Kasumi-1 (cell line): ENCODE measurements around the gene NSD2.
A peak's percentile ranks its signal among the peaks of the same experiment; 100 is the strongest.

ENCODE experiments used
- DNase-seq, 2 experiments: peaks; one replicate each; lab custom pipeline; 2025; lab: John Stamatoyannopoulos, UW

The NSD2 gene

GRCh38 chr4:1864076-1865008 lies 6.9 kb upstream of the NSD2 start:
- DNase-seq = no peak

- DNase-seq = no peak
Measured at GRCh38 chr4:1866189-1866661, 5.0 kb upstream of the NSD2 start.

GRCh38 chr4:1868293-1868692 lies 2.9 kb upstream of the NSD2 start:
- no peak for DNase-seq

- no peak for DNase-seq
Measured at GRCh38 chr4:1868912-1869311, 2.3 kb upstream of the NSD2 start.

- DNase-seq = no peak
Measured at GRCh38 chr4:1869530-1870327, 1.5 kb upstream of the NSD2 start.

- DNase-seq = peak; percentile 82 to 83
Measured at GRCh38 chr4:1870328-1870577, 940 bp upstream of the NSD2 start.

- no peak for DNase-seq
Measured at GRCh38 chr4:1871471-1872021, 353 bp downstream of the NSD2 start.

GRCh38 chr4:1872870-1873269 lies 1.7 kb downstream of the NSD2 start:
- no peak for DNase-seq

GRCh38 chr4:1873291-1873690 lies 2.1 kb downstream of the NSD2 start:
- DNase-seq = no peak

GRCh38 chr4:1873776-1874175 lies 2.6 kb downstream of the NSD2 start:
- DNase-seq = no peak

GRCh38 chr4:1874201-1874600 lies 3.0 kb downstream of the NSD2 start:
- DNase-seq = no peak

- no peak for DNase-seq
Measured at GRCh38 chr4:1879485-1879884, 8.3 kb downstream of the NSD2 start.

GRCh38 chr4:1880332-1880731 lies 9.1 kb downstream of the NSD2 start:
- DNase-seq = no peak

GRCh38 chr4:1882850-1883271 lies 11.7 kb downstream of the NSD2 start:
- no peak for DNase-seq

- no peak for DNase-seq
Measured at GRCh38 chr4:1883583-1883982, 12.4 kb downstream of the NSD2 start.

- DNase-seq = no peak
Measured at GRCh38 chr4:1885414-1885813, 14.2 kb downstream of the NSD2 start.

- peak; percentile 19 to 28 for DNase-seq
Measured at GRCh38 chr4:1887052-1887451, 15.9 kb downstream of the NSD2 start.

GRCh38 chr4:1890979-1891570 lies 19.9 kb downstream of the NSD2 start:
- DNase-seq = no peak

- DNase-seq = no peak
Measured at GRCh38 chr4:1895971-1896657, 24.9 kb downstream of the NSD2 start.

GRCh38 chr4:1896658-1896991 lies 25.4 kb downstream of the NSD2 start:
- no peak for DNase-seq

GRCh38 chr4:1898007-1898406 lies 26.8 kb downstream of the NSD2 start:
- no peak for DNase-seq

- DNase-seq = no peak
Measured at GRCh38 chr4:1898681-1899080, 27.5 kb downstream of the NSD2 start.
